GM18951 (cell line): ENCODE data around the gene ZBBX.
"Not testable (repeated sequence)": the region's sequence is repeated elsewhere in the genome, so short reads cannot be mapped to it uniquely, and the experiment has no call there.

ENCODE experiments used
- POLR2A ChIP-seq: IDR thresholded peaks from 4 replicates; pipeline ENCODE4 v1.6.1; 2011; ENCODE audit warnings: mild to moderate bottlenecking; ENCODE audit not compliant: insufficient read length, insufficient read depth; ENCODE audit errors: extremely low read depth
- in situ Hi-C: fragments of 300-500 bp; cut with MboI; formaldehyde crosslinking; loops from one replicate; pipeline ENCODE4 v1.12.0; 2022; ENCODE audit warnings: low sequenced_read_pairs, mixed read lengths, inconsistent platforms; ENCODE audit not compliant: unreplicated experiment

The ZBBX gene, protein sequence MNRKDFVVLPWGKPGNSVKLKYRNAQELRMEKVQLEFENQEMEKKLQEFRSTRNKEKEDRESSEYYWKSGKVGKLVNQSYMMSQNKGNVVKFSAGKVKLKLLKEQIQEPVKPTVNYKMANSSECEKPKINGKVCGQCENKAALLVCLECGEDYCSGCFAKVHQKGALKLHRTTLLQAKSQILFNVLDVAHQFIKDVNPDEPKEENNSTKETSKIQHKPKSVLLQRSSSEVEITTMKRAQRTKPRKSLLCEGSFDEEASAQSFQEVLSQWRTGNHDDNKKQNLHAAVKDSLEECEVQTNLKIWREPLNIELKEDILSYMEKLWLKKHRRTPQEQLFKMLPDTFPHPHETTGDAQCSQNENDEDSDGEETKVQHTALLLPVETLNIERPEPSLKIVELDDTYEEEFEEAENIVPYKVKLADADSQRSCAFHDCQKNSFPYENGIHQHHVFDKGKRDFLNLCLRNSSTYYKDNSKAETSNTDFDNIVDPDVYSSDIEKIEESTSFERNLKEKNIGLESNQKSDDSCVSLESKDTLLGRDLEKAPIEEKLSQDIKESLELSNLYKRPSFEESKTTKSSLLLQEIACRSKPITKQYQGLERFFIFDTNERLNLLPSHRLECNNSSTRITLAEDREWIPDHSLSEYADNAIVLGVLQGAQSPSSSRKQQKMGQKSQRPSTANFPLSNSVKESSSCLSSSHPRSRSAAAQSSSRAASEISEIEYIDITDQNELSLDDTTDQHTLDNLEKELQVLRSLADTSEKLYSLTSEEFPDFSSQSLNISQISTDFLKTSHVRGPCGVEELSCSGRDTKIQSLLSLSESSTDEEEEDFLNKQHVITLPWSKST

DNA sequence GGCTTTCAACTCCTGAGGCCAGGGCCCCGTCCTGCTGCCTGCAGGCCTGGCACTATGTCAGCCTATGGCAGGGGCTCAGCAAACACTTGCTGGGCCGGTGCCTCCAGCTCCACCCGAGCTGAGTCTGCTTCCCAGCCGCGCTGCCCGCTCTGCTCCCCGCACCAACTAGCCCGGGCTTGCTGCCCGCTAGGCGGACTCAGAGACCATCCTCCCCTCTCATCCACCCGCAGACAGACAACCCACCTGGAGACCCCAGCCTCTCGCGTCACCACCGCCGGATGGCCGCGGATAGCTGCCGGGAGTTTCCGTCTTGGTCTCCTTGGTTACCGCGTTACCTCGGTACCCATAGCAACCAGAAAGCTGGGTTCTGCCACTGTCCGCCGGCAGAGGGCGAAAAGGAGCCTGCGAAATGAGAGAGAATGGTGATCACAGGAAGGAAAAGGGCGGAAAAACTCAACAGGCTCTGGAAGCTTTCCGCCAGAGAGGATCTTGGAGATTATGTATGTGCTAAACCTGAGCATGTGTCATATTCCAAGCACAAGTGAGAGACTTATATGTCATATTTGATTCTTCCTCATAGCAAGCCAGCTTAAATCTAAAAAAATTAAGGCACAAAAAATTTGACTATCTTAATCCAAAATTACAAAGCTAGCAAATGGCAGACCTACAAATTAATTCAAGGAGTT, at the start of gene ZBBX:
ZBBX (minus strand) TSS at position 294 of the 686 bp plus-strand sequence. CDS start 7,396 bp downstream, outside the sequence.
- in situ Hi-C loops = loop anchor here (25.0 kb wide), 1 partner anchor 507 kb away; no protein-coding TSS in a partner anchor
- no peak for TF ChIP-seq POLR2A

DNA sequence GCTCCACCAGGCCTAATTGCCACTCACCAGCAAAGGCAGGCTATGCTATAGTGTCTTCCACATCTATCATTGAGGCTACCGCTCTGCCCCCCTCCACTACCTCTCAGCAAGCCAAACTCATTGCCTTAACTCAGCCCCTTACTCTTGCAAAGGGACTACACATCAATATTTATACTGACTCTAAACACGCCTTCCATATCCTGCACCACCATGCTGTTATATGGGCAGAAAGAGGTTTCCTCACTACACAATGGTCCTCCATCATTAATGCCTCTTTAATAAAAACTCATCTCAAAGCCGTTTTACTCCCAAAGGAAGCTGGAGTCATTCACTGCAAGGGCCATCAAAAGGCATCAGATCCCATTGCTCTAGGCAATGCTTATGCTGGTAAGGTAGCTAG, 46.9 kb upstream of the ZBBX start:
- in situ Hi-C loops = not testable (repeated sequence)

DNA sequence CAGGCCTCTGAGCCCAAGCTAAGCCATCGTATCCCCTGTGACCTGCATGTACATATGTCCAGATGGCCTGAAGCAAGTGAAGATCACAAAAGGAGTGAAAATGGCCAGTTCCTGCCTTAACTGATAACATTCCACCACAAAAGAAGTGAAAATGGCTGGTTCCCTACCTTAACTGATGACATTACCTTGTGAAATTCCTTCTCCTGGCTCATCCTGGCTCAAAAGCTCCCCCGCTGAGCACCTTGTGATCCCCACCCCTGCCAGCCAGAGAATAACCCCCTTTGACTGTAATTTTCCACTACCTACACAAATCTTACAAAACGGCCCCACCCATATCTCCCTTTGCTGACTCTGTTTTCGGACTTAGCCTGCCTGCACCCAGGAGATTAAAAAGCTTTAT, 42.3 kb upstream of the ZBBX start:
- in situ Hi-C loops = not testable (repeated sequence)

DNA sequence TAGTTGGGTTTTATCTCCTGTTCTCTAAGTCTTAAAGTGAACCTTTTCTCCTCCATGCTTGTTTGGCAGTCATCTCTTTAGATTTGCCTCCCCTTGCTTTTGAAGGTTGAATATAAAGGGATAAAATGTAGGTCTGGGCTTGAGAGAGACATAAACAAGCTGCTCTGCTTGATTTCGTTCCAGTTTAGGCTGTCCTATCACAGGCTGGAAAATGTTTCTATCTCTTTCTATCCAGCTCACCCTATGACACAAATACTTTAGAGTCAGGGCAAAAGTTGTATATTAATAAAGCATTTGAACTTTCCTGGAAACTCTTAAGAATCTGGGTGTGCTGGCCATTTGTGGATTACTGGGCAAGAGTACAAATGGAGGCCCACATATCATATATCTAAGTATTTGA, 29.5 kb upstream of the ZBBX start:
- TF ChIP-seq POLR2A = no peak
- in situ Hi-C loops = no loop called here

DNA sequence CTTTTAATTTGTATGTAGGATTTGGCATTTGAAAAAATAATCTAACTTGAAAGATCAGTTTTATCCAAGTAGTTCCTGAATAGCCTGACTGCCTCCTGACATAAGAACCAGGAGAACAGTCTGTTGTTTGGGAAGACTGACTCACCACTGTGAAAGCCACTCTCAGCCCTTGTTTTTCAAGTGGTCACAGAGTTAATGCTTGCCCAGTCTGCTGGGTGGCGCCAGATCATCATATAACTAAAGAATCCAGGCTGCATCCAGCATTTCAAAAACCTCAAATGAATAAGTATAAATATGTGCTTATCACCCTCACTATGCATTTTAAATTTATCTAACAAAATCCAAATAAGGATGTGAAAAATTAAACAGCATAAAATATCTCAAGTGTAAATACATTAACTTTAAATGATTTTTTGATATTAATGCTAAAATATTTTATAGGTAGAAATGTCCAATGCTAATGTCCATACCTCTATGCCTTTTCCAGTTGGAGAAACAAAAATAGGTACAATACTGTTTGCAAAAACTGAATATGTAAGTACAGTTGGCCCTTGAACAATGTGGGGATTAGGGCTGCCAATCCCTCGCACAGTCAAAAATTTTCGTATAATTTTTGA, 26.9 kb upstream of the ZBBX start:
- in situ Hi-C loops = no loop called here
- TF ChIP-seq POLR2A = no peak

DNA sequence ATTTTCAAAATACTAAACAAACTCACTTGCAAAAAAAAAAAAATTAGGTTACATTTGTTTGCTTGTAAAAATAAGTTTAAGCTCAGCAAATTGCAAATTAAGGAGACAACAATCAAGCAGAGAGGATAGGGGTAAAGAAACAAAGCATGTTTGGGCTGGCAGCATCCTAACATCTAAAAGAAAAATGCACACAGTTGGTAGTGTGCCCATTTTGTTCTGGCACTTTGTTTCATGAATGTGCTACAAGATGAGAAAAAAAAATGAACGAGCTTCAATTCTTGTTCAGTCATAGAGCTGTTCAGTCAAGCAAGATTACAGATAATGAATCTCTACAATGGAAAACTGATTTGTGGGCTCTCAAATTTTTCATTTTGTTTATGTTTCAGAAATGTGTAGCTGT, 17.7 kb upstream of the ZBBX start:
- TF ChIP-seq POLR2A = no peak
- in situ Hi-C loops = loop anchor here (25.0 kb wide), 1 partner anchor 489 kb away; no protein-coding TSS in a partner anchor

DNA sequence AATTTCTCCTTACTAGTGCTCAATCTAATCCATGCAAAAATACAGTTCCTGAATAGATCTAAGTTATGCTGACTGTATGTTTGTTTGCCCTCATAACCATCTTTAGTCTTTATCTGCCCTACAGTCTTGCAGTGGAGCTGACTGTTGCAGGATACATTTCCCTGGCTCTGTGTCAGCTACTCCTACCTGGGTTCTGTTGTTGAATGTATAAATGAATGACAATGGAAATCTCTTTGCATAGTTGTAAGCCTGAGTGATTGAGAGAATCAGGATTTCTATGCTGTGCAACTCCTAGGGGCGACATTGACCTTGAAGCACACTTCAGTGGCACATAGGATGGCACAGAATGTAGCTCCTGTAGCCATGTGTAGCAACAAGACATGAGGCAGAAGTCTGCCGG, 16.0 kb upstream of the ZBBX start:
- in situ Hi-C loops = loop anchor here (25.0 kb wide), 1 partner anchor 491 kb away; no protein-coding TSS in a partner anchor
- TF ChIP-seq POLR2A = no peak

DNA sequence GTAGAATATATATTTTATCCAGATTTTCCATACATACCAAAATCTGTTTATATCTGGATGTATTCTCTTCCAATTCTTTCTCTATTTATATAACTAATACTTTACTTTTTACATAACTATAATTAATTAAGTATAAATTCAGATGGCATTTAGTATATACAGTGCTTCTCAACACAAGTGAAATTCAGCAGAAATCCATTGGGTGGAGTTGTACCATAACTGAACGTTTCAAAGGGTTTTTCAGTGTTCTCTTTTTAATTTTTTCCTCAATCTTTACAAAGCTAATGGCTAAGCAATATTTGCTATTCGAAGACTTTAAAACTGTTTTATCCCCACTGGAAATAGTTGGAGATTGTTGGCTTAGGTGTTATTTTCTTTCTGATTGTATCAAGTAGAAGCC, 13.9 kb upstream of the ZBBX start:
- in situ Hi-C loops = loop anchor here (25.0 kb wide), 1 partner anchor 493 kb away; no protein-coding TSS in a partner anchor
- no peak for TF ChIP-seq POLR2A

DNA sequence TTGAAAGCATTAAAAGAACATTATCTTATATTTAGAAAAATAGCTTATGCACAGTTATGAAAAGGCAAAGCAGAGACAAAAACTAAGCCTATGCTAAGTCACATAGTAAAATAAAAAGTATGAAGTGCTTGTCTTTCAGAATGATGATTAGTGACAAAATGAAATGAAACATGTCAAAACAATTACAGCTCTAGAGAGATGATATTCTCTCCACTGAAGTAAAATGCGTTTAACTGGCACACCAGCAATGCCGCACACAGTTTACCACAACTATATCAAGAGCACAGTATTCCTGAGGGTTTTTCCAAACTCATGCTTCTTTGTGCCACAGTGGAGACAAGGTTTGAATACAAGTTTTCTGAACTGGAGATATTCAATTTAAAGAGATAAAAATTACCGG, 2.1 kb upstream of the ZBBX start:
- in situ Hi-C loops = loop anchor here (25.0 kb wide), 1 partner anchor 505 kb away; no protein-coding TSS in a partner anchor
- no peak for TF ChIP-seq POLR2A

DNA sequence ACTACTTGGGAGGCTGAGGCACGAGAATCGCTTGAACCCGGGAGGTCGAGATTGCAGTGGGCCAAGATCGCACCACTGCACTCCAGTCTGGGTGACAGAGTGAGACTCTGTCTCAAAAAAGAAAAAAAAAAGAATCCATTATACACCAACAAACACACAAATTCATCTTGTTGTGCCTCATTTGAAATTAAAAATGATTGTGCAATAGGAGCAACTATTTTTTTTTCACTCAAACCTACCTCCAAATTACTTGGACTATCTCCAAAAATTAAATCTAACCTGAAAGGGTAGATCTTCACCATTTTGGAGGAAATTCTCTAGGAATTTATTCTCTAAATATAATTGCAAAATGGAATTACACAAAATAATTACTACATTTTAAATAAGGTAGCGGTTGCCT, 4.6 kb downstream of the ZBBX start:
- TF ChIP-seq POLR2A = no peak
- in situ Hi-C loops = loop anchor here (25.0 kb wide), 1 partner anchor 512 kb away; no protein-coding TSS in a partner anchor

DNA sequence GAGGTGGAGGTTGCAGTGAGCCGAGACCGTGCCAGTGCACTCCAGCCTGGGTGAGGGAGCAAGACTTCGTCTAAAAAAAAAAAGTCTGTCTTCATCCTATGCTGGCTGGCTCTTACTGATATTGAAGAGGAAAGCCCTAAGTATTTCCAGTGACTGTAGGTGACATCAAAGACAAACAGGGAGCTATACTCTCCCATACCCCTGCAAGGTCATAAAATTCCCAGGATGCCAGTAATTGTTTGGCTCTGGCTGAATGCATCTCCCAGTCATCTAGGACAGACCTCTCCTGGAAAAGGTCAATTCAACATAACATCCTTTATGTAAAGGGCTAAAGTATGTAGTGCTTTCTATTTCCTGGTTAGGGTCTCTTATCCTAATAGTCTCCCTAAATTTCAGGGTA, 8.0 kb downstream of the ZBBX start:
- in situ Hi-C loops = no loop called here
- TF ChIP-seq POLR2A = no peak

DNA sequence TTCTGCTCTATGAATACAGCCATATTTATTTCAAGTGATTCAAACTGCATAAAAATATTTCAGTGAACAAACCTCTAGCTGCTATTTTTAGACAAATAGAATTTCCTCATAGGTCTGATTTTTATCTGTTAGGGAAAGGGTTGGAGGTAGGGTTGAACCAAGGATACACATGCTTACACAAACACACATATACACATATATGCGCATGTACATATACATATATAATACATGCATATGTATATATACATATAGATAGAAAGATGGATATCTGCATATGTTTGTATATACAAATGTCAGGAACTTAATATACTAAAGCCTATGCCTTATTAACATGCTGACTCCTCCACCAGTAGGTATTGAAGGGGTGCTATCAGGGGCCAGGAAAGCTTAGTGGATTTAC, 18.1 kb downstream of the ZBBX start:
- in situ Hi-C loops = no loop called here
- no peak for TF ChIP-seq POLR2A

DNA sequence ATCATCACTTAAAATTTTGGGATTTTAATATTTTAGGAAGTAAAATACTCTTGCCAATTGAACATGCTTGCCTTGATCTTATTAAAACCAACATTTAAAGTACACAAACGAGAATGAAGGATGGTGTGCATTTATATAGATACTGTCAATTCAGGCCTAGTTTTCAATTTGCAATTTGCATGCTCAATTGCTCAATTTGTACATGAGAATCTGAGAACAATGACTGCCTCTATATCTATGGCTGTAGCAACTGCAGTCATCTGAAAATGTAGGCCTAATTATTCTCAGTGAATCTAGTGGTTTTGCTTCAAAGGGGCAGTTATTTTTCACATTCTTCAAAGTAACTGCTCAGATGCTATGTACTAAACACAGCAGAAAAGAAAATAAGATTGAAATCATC, 18.8 kb downstream of the ZBBX start:
- in situ Hi-C loops = no loop called here
- no peak for TF ChIP-seq POLR2A
